ENCODE results near the gene NRXN2. TPM values are rescaled to one million over a fixed set of nuclear protein-coding genes. Genes with fewer than 3 reads are reported as not detected.

The NRXN2 gene
- total RNA-seq, 2 experiments from 2014 or later, result 0.08 TPM; not detected in 1

DNA sequence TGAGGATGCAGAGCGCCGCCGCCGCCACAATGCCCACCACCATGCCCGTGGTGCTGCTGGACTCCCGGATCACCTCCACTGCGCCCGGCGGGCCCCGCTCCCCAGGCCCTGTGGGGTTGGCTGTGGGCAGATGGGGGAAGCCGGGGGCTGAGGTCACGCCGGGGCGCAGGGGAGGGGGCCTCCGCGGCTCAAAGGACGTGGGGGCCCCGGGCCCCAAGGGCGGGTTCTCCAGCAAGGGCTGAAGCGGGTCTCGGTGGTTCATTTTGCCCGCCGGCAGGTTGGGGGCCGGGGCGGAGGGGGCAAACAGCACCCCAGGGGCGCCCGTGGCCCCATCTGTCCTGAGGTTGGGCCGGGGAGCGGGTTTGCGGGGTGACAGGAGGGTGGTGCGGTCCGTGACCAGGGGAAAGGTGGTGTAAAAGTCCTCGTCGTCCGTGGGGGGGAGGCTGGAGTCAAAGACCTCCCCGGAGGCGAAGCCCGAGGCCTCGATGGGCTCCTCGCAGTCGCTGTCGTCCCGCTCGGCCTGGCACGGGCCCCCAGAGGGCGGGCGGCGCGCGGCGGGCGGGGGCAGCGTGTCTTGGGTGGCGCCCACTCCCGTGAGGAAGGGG, 115.5 kb downstream of the NRXN2 start:
- Mint-ChIP-seq H3K4me1 (peaks cover 9% of the 10 kb centered on the region), H3K27me3 (no peaks in the 10 kb centered on the region), H3K36me3 (ENCODE audit: low read depth) (no peaks in the 10 kb centered on the region), H3K27ac (no peak overlapping the region), H3K4me3 (no peak overlapping the region), H3K9me3 (no peaks in the 10 kb centered on the region)
- CTCF ChIA-PET, result no interaction called here
- DNase-seq, result no peak
- POLR2A ChIA-PET, result no interaction called here

GRCh38 chr11:64606796-64607380, 116.1 kb downstream of the NRXN2 start:
- H3K27me3 Mint-ChIP-seq, result no peaks in the 10 kb centered on the region
- no peaks in the 10 kb centered on the region for H3K36me3 Mint-ChIP-seq (ENCODE audit: low read depth)
- H3K4me1 Mint-ChIP-seq, result peaks cover 4% of the 10 kb centered on the region
- POLR2A ChIA-PET, result no interaction called here
- DNase-seq, result no peak
- CTCF ChIA-PET, result no interaction called here
- no peak overlapping the region for H3K27ac Mint-ChIP-seq
- no peaks in the 10 kb centered on the region for H3K9me3 Mint-ChIP-seq
- no peak overlapping the region for H3K4me3 Mint-ChIP-seq

- Mint-ChIP-seq H3K27me3 (no peaks in the 10 kb centered on the region), H3K36me3 (ENCODE audit: low read depth) (no peaks in the 10 kb centered on the region), H3K27ac (no peak overlapping the region), H3K9me3 (no peaks in the 10 kb centered on the region), H3K4me3 (no peak overlapping the region), H3K4me1 (no peaks in the 10 kb centered on the region)
- ChIA-PET POLR2A (no interaction called here), CTCF (no interaction called here)
- DNase-seq, result no peak
Measured at GRCh38 chr11:64605656-64606585, 117.1 kb downstream of the NRXN2 start.

GRCh38 chr11:64605244-64605560, 117.8 kb downstream of the NRXN2 start:
- H3K4me1 Mint-ChIP-seq, result no peaks in the 10 kb centered on the region
- H3K27me3 Mint-ChIP-seq, result no peaks in the 10 kb centered on the region
- no peak overlapping the region for H3K27ac Mint-ChIP-seq
- CTCF ChIA-PET, result interaction anchor here (0.6 kb wide), 1 partner anchor 30 kb away, joined by 3 read pairs; no protein-coding TSS in a partner anchor
- POLR2A ChIA-PET, result no interaction called here
- no peaks in the 10 kb centered on the region for H3K36me3 Mint-ChIP-seq (ENCODE audit: low read depth)
- no peak overlapping the region for H3K4me3 Mint-ChIP-seq
- H3K9me3 Mint-ChIP-seq, result no peaks in the 10 kb centered on the region
- DNase-seq, result no peak

DNA sequence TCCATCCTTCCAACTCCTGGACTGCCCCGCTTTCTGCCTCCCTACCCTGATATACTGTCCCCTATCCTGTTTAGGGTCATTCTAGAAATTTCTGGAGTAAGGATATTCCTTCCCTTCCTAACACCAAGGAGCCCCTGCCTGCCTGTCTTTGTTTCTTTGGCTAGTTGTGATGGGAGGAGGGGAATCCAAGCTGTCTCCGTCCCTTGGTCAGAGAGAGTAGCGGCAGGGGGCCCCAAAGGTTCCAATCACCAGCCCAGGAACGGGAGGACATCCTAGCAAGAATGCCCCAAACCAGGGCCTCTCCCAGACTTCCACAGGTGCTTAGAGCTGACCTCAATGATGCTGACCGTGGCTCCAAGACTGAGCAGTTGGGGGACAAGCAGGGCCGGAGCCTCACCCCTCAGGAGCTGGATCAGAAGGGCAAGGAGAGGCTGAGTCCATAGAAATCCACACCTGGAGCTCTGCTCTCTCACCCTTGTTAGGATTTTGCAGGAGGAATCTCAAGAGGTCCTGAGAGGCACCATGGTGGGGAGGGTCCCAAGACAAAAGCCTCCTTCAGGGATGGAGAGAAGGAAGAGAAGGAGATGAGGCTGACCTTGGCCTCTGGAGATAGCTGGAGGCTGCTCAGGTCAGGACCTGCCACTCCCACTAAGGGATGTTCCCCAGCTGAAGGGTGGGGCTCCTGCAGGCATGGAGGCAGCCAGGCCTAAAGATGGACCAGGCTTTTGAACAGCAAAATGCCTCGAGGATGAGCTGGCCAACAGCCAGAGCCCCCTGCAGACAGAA, 118.3 kb downstream of the NRXN2 start:
- ChIA-PET POLR2A (no interaction called here), CTCF (interaction anchor here (0.6 kb wide), 1 partner anchor 29 kb away, joined by 3 read pairs; no protein-coding TSS in a partner anchor)
- Mint-ChIP-seq H3K9me3 (no peaks in the 10 kb centered on the region), H3K36me3 (ENCODE audit: low read depth) (no peaks in the 10 kb centered on the region), H3K4me1 (no peaks in the 10 kb centered on the region), H3K27ac (no peak overlapping the region), H3K27me3 (no peaks in the 10 kb centered on the region), H3K4me3 (no peak overlapping the region)
- DNase-seq, result no peak

GRCh38 chr11:64603411-64604110, 119.4 kb downstream of the NRXN2 start:
- Mint-ChIP-seq H3K27ac (no peak overlapping the region), H3K36me3 (ENCODE audit: low read depth) (no peaks in the 10 kb centered on the region), H3K4me1 (no peaks in the 10 kb centered on the region), H3K4me3 (no peak overlapping the region), H3K27me3 (no peaks in the 10 kb centered on the region), H3K9me3 (no peaks in the 10 kb centered on the region)
- ChIA-PET CTCF (no interaction called here), POLR2A (no interaction called here)
- DNase-seq, result no peak

DNA sequence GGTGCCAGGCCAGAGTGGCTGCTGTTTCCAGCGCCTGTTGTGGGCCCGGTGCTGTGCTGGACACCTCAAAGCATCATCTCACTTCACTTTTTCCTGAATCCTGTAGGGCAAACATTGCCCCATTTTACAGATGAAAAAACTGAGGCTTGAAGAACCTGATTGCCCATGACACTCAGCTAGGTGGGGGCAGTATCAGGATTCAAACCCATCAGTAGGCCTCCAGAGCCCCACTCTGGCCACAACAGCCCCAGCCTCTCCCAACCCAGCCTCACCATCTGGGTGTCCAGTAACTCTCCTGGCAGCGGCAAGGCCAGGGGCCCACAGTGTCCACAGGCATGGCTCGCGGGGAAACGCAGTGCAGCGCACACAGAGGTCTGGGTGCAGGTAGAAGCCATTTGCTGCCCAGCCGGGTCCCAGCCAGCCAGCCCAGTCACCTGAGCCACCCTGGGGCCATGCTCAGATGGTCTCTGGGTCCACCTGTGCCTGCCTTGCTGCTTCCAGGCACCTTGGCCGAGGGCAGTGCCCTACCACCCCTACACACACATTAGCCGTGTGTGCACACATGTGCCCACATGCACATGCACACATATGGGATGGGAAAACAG, 120.4 kb downstream of the NRXN2 start:
- CTCF ChIA-PET, result no interaction called here
- H3K27ac Mint-ChIP-seq, result no peak overlapping the region

DNA sequence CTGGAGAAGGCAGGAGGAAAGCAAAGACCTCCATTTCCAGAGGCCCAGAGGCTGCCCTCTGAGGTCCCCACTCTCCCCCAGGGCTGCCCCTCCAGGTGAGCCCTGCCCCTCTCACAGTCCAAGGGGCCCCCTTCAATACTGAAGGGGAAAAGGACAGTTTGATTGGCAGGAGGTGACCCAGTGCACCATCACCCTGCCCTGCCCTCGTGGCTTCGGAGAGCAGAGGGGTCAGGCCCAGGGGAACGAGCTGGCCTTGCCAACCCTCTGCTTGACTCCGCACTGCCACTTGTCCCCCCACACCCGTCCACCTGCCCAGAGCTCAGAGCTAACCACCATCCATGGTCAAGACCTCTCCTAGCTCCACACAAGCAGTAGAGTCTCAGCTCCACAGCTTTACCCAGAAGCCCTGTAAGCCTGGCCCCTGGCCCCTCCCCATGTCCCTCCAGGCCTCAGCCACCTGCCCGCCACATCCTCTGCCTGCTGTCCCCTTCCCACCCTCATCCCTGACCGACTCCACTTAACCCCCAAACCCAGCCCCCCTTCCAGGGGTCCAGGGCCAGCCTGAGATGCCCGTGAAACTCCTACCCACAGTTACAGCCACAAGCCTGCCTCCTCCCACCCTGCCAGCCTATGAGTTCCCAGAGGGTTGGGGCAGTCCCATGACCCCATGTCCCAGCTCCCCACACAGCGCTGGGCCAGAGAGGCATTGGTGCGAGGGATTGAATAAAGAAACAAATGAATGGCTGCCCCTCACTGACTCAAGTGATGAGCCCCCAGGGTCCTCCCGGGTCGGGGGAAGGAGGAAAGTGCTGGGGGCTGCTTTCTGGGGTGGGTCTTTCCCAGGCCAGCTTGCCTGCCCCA, 121.2 kb downstream of the NRXN2 start:
- ChIA-PET POLR2A (no interaction called here), CTCF (no interaction called here)
- no peaks in the 10 kb centered on the region for H3K36me3 Mint-ChIP-seq (ENCODE audit: low read depth)
- no peak for DNase-seq
- no peak overlapping the region for H3K27ac Mint-ChIP-seq
- H3K27me3 Mint-ChIP-seq, result no peaks in the 10 kb centered on the region
- H3K9me3 Mint-ChIP-seq, result peaks cover 4% of the 10 kb centered on the region
- H3K4me3 Mint-ChIP-seq, result no peak overlapping the region
- H3K4me1 Mint-ChIP-seq, result no peaks in the 10 kb centered on the region

More for the DNA sequence above, 120.4 kb downstream of the NRXN2 start:
- Mint-ChIP-seq H3K4me3 (no peak overlapping the region), H3K36me3 (ENCODE audit: low read depth) (no peaks in the 10 kb centered on the region), H3K27me3 (no peaks in the 10 kb centered on the region), H3K4me1 (no peaks in the 10 kb centered on the region), H3K9me3 (no peaks in the 10 kb centered on the region)
- no peak for DNase-seq
- POLR2A ChIA-PET, result no interaction called here

- Mint-ChIP-seq H3K27ac (no peak overlapping the region), H3K27me3 (no peaks in the 10 kb centered on the region), H3K4me3 (no peak overlapping the region), H3K36me3 (ENCODE audit: low read depth) (no peaks in the 10 kb centered on the region), H3K9me3 (peaks cover 4% of the 10 kb centered on the region), H3K4me1 (no peaks in the 10 kb centered on the region)
- POLR2A ChIA-PET, result no interaction called here
- no peak for DNase-seq
- CTCF ChIA-PET, result no interaction called here
Measured at GRCh38 chr11:64600281-64600992, 122.6 kb downstream of the NRXN2 start.

DNA sequence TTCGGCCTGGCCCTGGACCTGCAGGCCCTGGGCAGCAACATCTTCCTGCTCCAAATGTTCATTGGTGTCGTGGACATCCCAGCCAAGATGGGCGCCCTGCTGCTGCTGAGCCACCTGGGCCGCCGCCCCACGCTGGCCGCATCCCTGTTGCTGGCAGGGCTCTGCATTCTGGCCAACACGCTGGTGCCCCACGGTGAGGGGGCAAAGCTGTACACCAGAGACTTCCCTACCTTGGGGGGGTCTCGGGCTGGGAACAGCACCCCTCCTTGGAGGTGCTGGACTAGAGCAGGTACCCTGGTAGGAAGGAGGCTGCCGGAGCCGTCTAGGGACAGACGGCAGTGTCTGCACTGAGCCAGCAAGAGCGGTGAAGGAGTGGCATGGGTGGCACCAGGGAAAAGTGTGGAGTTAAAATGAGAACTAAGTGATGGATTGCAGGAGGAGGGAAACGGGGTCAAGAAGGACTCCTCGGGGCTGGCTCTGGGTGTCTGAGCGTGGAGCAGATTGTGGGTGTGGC, 123.2 kb downstream of the NRXN2 start:
- Mint-ChIP-seq H3K4me3 (no peak overlapping the region), H3K27ac (no peak overlapping the region), H3K9me3 (peaks cover 4% of the 10 kb centered on the region), H3K36me3 (ENCODE audit: low read depth) (no peaks in the 10 kb centered on the region), H3K4me1 (no peaks in the 10 kb centered on the region), H3K27me3 (no peaks in the 10 kb centered on the region)
- ChIA-PET CTCF (no interaction called here), POLR2A (no interaction called here)
- DNase-seq, result no peak

GRCh38 chr11:64598797-64599697, 124.0 kb downstream of the NRXN2 start:
- Mint-ChIP-seq H3K27me3 (no peaks in the 10 kb centered on the region), H3K36me3 (ENCODE audit: low read depth) (no peaks in the 10 kb centered on the region), H3K9me3 (peaks cover 4% of the 10 kb centered on the region), H3K4me1 (no peaks in the 10 kb centered on the region), H3K27ac (no peak overlapping the region), H3K4me3 (no peak overlapping the region)
- no peak for DNase-seq
- CTCF ChIA-PET, result no interaction called here
- POLR2A ChIA-PET, result no interaction called here

Data from activated CD4-positive, alpha-beta memory T cell treated with anti-CD3 and anti-CD28 coated beads, Interleukin-2, amount 10 ng/mL, durations not matched to agents 7 days and 5 days (primary cell).